Putamen (tissue), 1 donor: ENCODE results near the gene JPH4.
"Not testable (repeated sequence)": the region's sequence is repeated elsewhere in the genome, so short reads cannot be mapped to it uniquely, and the experiment has no call there.

Experiments used
- DNase-seq: peaks from one replicate; pipeline ENCODE4 v3.0.0-alpha.2; 2016; ENCODE audit warnings: low spot score

Gene JPH4

GRCh38 chr14:23546450-23547035 lies 32.0 kb downstream of the JPH4 start:
- DNase-seq: no peak

- DNase-seq: no peak
These were observed 32.7 kb downstream of the JPH4 start for GRCh38 chr14:23545740-23546365.

DNA sequence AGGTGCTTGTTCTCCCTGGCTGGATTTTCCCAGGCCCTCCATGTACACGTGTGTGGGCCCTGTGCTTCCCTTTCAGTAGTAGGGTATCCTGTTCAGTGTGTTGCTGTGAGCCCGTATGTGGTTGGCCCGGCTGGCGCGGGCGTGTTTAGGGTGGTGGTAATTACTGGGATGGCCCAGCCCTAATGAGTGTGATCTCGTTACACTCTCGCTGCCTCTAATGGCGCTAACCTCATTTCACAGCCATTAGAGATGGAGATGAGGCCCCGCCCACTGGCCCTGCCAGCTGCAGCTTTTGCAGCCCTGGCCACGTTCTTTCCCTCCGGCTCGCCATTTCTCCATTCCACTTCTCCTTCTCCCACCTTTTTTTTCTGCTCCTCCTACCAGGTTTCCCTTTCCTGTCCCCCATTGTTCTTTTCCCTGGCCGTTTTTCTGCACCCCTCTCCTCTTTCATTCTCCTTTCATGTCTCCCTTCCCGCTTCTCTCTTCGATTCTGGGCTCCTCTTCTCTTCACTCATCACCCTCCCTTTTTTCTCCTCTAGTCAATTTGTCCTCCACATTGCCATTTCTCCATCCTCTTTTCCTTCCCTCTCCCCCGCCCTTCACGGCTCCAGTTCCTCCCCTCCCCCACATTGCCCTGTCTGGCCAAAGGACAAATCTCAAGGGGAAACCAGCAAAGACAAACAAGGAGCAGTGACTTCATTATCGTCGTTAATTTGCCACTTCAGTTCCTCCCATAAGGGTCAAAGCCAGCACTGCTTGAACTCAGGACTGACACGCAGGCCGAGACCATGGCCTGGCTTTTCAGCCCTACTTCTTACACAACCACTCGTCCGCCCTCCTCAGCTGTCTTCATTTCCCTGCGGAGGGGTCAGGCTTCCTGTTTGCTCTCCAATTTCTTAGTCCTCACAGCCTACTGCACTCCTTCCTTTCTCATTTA lies 33.8 kb downstream of the JPH4 start:
- DNase-seq: no peak

DNA sequence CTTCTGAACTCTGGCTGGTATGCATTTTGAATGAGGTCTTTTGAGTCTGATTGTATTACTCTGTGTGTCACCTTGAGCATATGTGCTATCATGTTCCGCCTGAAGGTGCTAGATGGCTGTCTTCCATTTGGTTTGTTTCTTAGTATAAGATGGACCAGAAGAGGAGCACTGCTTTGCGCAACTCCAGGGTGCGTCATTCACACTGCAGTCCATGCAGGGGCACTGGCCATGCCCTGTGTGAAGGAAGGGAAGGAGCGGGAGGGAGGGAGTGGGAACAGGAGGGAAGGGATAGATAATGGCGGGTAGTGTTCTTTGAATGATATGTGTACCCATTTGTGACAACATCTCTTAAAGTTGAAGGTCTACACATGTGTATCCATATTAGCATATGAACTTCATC lies 35.2 kb downstream of the JPH4 start:
- no peak for DNase-seq

- no peak for DNase-seq
These were observed 36.3 kb downstream of the JPH4 start for GRCh38 chr14:23542261-23542660.

DNA sequence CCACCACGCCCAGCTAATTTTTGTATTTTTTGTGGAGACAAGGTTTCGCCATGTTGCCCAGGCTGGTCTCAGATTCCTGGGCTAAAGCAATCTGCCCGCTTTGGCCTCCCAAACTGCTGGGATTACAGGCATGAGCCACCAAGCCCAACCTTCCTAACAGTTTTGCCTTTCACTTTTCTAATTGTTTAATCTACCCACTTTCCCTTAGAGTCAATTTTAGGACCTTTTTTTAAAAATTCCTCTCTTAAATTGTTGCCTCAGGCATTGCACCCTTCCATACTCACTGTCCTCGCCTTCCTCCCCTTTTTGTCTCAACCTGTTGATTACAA lies 38.5 kb downstream of the JPH4 start:
- DNase-seq: no peak

DNA sequence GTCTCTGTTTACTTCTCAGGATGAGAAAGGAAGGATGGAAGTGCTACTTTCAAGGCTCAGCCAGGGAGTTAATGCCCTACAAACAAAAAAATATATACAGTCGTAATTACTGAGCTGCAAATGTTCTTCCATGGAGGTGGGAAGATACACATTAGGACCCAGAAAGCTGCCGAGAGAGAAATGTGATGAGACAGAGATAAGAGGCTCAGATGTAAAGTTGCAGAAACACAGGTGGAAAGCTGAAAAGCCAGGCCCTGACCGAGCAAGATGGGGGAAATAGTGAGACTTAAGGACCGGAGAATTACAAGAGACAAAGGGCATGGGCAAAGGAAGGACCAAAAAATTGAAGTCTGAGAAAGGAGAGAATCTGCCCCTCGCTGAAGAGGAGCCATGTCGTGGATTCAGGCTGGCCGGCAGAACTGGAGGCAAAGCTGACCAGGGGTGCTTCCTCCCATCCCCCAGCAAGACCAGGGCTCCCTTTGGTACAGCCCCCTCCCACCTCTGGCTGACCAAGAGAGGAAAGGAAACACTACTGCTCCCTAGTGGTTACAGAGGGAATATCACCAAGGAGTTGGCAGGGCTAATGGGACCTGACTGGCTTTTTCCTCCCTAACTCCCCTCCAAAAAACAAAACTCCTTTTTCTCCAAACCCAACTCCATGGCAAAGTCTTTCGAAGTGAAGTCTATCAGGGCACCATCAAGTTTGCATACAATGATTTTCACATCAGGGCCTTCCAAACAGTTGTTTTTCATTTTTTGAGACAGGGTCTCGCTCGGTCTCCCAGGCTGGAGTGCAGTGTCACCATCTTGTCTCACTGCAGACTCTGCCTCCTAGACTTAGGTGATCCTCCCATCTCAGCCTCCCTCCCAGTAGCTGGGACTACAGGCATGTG lies 39.1 kb downstream of the JPH4 start:
- DNase-seq: peak; percentile 61

DNA sequence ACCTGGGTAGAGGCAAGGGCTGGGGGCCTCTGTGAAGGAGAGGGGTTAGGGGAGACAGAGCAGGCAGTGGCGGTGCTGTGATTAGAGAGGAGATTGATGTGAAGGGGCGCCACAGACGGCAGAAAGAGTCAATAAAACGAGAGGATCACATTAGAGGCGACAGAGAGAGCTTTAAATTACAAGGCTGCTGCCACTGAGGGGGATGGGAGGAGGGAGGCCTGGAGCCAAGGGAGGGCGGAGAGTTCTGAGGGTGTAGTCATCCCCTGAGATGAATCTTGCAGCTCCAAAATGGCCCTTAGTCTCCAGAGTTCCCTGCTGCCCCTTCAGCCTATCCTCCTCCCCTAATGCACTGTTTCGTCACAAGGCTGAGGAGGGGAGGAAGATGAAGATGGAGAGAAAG lies 39.8 kb downstream of the JPH4 start:
- no peak for DNase-seq

DNA sequence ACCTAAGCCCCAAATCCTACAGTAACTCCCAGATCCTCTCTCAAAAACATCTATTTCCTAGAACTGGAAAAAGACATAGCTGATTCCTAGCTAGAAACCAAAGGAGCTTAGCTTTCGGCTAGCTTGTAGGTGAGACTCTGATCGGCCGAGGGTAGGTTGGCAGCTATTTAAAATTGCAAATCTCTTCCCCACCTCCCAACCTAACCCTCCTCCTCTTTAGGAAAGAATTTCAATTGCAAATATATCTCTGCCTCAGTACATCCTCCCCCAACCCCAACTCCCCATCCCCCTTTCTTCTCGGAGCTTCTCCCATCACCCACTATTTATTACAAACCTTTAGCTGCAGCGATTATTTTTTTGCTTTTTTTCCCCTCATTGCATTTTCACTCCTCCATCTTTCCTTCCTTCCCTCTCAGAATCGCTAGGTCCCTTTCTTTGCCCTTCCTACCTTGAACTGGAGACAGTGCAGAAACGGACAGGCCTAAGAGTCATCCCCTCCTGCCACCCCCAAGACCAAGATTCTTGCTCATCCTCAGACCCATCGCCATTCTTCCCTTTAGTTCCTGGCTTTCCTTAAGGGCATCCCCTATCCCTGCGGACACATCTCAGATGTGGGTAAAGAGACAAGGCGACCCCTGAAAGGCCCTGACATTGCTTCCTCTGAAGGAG lies 40.4 kb downstream of the JPH4 start:
- DNase-seq: no peak

GRCh38 chr14:23537351-23538049 lies 41.1 kb downstream of the JPH4 start:
- no peak for DNase-seq

DNA sequence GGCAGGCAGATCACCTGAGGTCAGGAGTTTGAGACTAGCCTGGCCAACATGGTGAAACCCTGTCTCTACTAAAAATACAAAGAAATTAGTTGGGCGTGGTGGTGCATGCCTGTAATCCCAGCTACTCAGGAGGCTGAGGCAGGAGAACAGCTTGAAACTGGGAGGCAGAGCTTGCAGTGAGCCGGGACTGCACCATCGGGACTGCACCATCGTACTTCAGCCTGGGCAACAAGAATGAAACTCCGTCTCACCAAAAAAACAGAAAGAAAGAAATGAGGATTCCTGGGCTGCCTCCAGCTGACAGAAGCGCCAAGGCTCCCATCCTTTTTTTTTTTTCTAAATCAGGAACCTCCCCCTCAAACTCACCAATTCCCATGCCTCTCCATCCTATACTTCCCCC lies 41.7 kb downstream of the JPH4 start:
- DNase-seq: not testable (repeated sequence)

GRCh38 chr14:23536494-23536893 lies 42.1 kb downstream of the JPH4 start:
- DNase-seq: no peak

- DNase-seq: no peak
These were observed 42.6 kb downstream of the JPH4 start for GRCh38 chr14:23535943-23536342.

DNA sequence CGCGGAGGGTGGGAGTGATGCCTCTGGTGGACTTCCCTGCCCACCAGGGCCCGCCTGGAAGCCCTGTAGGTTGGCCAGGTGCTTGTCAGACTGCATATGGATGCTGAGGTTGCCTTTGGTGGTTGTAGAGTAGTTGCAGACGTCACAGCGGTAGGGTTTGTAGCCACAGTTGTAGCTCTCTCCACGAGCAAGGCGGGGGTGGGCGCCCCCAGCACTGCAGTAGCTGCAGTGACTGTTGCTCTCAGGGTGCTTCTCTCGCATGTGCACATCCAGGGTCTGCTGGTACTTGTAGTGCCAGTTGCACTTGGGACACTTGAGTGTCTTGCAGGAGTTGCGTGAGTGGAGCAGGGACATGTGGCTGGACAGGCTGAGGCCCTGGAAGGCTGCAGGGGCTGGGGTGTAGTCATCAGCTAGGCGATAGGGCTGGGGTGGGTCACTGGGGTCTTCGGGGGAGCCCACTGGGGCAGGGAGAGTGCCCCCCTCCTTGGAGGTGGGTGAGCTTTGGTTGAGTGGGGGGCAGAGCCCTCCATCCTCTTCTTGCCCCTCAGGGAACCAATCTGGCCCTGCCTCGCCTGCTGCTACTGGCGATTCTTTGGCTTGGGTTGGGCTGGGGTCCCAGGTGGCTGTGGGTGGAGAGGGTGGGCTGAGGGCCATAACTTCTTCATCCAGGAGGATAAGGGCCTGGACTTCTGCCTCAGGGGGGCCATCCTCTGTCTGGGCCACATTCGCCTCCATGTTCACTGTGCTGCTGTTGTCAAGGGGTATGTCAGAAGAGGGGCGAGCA lies 44.7 kb downstream of the JPH4 start:
- no peak for DNase-seq

DNA sequence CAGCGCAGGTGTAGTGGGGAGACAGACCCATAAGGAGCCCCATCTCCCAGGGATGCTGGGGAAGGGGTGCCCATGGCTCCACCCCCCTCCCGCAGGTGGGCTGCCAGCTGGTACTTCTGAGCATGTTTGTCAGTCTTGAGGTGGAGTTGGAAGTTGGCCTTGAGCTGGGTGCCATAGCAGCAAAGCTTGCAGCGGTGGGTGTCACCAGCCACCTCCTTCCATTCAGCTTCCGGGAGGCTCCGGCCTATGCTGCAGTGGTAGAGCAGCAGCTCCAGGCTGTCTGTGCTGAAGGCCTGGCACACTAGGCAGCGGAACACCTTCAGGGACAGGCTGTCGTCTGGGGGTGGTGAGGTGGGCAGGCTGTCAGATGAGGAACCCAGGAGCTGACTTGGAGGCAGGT lies 45.9 kb downstream of the JPH4 start:
- no peak for DNase-seq

GRCh38 chr14:23531391-23531790 lies 47.2 kb downstream of the JPH4 start:
- no peak for DNase-seq

GRCh38 chr14:23530375-23531055 lies 48.1 kb downstream of the JPH4 start:
- no peak for DNase-seq

- DNase-seq: no peak
These were observed 49.6 kb downstream of the JPH4 start for GRCh38 chr14:23529016-23529415.

GRCh38 chr14:23528555-23528954 lies 50.0 kb downstream of the JPH4 start:
- DNase-seq: no peak

- no peak for DNase-seq
These were observed 53.0 kb downstream of the JPH4 start for GRCh38 chr14:23525611-23526010.
